BLaER1 treated with 17β-estradiol and CSF1 and Interleukin-3, amounts not matched to agents 10 nM and 100 nM (cell line): ENCODE measurements around the gene UMODL1.

ENCODE experiments used
- H3K27ac ChIP-seq, 11 experiments: shearing (Covaris generic); formaldehyde crosslinking; 2 replicates each; pipeline ENCODE4 v1.8.1; 2022
- H3K27me3 ChIP-seq, 11 experiments: shearing (Covaris generic); formaldehyde crosslinking; 2 replicates each; pipeline ENCODE4 v1.8.1; 2022
- H3K36me3 ChIP-seq, 11 experiments: shearing (Covaris generic); formaldehyde crosslinking; 2 replicates each; pipeline ENCODE4 v1.8.1; 2022
- H3K4me1 ChIP-seq, 10 experiments: shearing (Covaris generic); formaldehyde crosslinking; 2 replicates each; pipeline ENCODE4 v1.8.1; 2022
- H3K4me2 ChIP-seq, 11 experiments: shearing (Covaris generic); formaldehyde crosslinking; 2 replicates each; pipeline ENCODE4 v1.8.1; 2022
- H3K4me3 ChIP-seq, 10 experiments: shearing (Covaris generic); formaldehyde crosslinking; 2 replicates each; pipeline ENCODE4 v1.8.1; 2022
- H3K9ac ChIP-seq, 11 experiments: shearing (Covaris generic); formaldehyde crosslinking; 2 replicates each; pipeline ENCODE4 v1.8.1; 2022
- H3K9me3 ChIP-seq, 11 experiments: shearing (Covaris generic); formaldehyde crosslinking; replicated peaks in 1 of 11; 2 replicates each; pipeline ENCODE4 v1.8.1; 2022
- H4K20me1 ChIP-seq, 11 experiments: shearing (Covaris generic); formaldehyde crosslinking; 2 replicates each; pipeline ENCODE4 v1.8.1; 2022
- Cebpa-rat ChIP-seq, 11 experiments: shearing (Covaris generic); IDR thresholded peaks; 2 replicates each; pipeline ENCODE4 v1.8.1; 2022

Gene UMODL1

DNA sequence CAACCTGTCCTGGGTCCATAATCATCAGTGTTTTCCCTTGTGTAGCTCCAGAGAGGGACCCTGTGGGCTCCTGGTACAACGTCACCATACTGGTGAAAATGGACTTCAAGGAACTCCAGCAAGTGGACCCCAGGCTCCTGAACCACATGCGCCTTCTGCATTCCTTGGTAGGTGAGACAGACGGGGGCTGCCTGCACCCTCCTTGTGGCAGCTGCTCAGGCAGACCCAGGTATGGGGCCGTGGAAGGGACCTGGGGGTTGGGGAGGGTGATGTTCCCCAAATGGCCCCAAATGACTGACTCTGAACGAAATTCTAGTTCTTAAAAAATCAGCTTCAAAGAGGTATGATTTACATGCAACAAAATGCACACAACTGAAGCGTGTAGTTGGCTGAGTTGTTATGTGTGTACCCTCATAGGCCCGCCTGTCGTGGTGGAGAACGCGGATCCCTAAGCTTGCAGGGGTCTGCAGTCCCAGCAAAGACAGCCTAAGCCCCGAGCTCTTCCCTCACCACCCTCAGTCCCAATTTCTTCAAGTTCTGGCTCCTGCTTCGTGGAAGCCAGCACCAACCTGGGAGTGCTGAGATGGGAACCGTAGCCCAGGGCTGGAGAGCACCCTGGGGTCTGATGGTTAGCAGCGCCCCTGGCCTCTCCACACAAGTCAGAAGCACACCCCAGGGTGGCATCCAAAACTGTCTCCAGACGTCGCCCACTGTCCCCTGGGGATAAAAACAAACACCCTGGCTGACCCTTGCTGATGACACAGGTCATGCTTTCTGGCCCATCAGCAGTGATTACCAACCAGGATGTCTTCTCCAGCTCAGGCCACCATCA lies 14.3 kb downstream of the UMODL1 start:
- Histone ChIP-seq H3K4me3 (no peak overlapping the region), H3K4me1 (peaks cover 6 to 31% (median 15%) of the 10 kb centered on the region in 10 experiments; a peak in 16 of 20 replicates), H3K27ac (no peak overlapping the region), H4K20me1 (no peaks in the 10 kb centered on the region; a peak in 2 of 22 replicates), H3K27me3 (no peaks in the 10 kb centered on the region), H3K9me3 (no peaks in the 10 kb centered on the region), H3K36me3 (no peaks in the 10 kb centered on the region), H3K9ac (no peak overlapping the region), H3K4me2 (no peak overlapping the region)
- no peak for TF ChIP-seq Cebpa-rat (IDR thresholded peaks at IDR 0.05)

DNA sequence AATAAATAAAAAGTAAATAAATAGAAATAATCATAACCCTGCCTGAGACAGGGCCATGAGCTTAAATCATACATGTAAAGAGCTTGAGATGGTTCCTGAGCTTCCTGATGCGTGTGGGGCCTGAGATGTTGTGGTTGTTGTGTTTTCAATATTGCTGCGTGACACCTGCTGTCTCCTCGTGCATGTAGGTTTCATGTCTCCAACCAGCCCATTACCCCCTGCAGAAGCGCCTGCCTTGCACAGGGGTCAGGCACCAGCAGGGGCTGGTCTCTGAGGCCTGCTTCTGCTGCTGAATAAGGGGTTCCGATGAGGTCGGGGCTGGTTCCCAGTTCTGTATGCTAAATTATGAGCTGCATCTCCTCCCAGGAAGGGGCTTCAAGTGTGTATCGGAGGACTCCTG lies 15.9 kb downstream of the UMODL1 start:
- TF ChIP-seq Cebpa-rat (IDR thresholded peaks at IDR 0.05), result no peak
- H3K27ac ChIP-seq, result no peak overlapping the region

DNA sequence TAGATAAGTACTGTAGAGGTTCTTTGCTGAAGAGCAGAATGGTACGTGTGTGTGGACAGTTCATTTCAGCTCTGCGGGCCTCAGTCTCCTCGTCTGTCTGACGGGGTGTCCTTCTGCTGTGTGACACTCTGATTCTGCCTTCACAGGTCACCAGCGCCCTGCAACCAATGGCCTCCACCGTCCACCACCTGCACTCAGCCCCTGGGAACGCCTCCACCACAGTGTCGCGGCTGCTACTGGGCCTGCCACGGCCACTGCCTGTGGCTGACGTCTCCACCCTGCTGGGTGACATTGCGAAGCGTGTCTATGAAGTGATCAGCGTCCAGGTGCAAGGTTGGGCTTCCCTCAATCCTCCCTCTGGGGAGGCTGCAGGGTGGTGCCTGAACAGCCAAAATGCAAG lies 17.0 kb downstream of the UMODL1 start:
- Histone ChIP-seq H3K4me3 (no peak overlapping the region), H4K20me1 (no peaks in the 10 kb centered on the region; a peak in 1 of 22 replicates), H3K9ac (no peak overlapping the region), H3K36me3 (no peaks in the 10 kb centered on the region), H3K9me3 (no peaks in the 10 kb centered on the region), H3K27me3 (no peaks in the 10 kb centered on the region), H3K4me1 (peaks cover 0 to 38% (median 19%) of the 10 kb centered on the region in 10 experiments; a peak in 15 of 20 replicates), H3K4me2 (peak overlapping the region in 3 of 11 experiments; percentile 55 to 68 (median 55); a peak in 5 of 22 replicates), H3K27ac (no peak overlapping the region)
- TF ChIP-seq Cebpa-rat (IDR thresholded peaks at IDR 0.05), result no peak

More for the DNA sequence above, 15.9 kb downstream of the UMODL1 start:
- H3K4me3 ChIP-seq, result no peak overlapping the region
- H3K4me2 ChIP-seq, result no peak overlapping the region
- H3K9ac ChIP-seq, result no peak overlapping the region
- no peaks in the 10 kb centered on the region for H3K36me3 ChIP-seq
- peaks cover 0 to 31% (median 15%) of the 10 kb centered on the region in 10 experiments; a peak in 15 of 20 replicates for H3K4me1 ChIP-seq
- no peaks in the 10 kb centered on the region; a peak in 3 of 22 replicates for H4K20me1 ChIP-seq
- H3K9me3 ChIP-seq, result no peaks in the 10 kb centered on the region
- no peaks in the 10 kb centered on the region for H3K27me3 ChIP-seq

DNA sequence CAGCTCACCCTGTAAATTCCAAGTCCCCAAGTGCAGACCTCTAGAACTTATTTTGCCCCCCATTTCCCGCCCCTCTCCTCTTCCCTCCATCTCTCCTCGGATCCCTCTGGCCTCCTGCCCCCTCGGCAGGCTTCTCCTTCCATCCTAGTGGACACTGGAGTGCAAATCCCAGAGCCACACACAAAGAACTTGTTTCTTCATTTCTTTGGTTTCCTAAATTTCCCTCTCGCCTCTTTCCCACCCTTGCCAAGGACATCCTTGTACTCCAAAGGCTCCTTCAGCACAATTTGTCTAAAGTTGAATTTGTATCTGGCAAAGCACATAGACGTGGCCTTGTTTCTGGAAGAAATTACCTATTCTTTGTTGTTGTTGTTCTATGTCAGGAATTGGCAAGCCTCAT lies 17.5 kb downstream of the UMODL1 start:
- Histone ChIP-seq H3K4me3 (no peak overlapping the region), H3K9ac (no peak overlapping the region), H3K27me3 (no peaks in the 10 kb centered on the region), H3K4me1 (peaks cover 0 to 39% (median 19%) of the 10 kb centered on the region in 10 experiments; a peak in 15 of 20 replicates), H3K36me3 (no peaks in the 10 kb centered on the region), H3K9me3 (peaks cover 0 to 1% (median 0%) of the 10 kb centered on the region in 11 experiments; a peak in 1 of 22 replicates), H3K4me2 (peak overlapping the region in 8 of 11 experiments; percentile 36 to 68 (median 58); a peak in 14 of 22 replicates), H4K20me1 (no peaks in the 10 kb centered on the region; a peak in 1 of 22 replicates), H3K27ac (no peak overlapping the region)
- no peak for TF ChIP-seq Cebpa-rat (IDR thresholded peaks at IDR 0.05)

DNA sequence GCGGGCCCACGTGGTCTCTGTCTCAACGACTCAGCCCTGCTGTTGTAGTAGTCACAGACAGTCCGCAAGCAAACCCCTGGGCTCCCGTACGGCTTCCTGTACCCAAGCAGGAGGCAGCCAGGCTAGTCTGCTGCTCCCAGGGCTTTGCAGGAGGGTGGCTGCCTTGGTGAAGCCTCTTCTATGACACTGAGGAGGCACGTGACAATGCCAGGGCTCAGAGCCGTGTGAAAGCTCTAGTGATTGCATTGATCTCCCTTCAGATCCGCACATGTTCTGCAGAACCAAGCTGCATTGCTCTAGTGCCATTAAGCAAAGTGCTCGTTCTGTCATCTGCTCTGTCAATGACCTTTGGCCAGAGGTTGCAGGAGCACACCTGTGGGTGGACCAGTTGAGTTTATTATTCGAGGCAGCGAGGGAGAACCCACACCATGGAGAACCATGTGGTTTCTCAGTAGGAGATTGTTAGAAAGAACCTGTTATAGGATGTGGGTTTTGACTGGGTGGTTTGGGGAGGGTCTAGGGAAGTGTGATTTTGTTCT lies 18.0 kb downstream of the UMODL1 start:
- H3K9ac ChIP-seq, result no peak overlapping the region
- peaks cover 0 to 6% (median 3%) of the 10 kb centered on the region in 11 experiments; a peak in 10 of 22 replicates for H3K9me3 ChIP-seq
- H3K4me2 ChIP-seq, result peak overlapping the region in 9 of 11 experiments; percentile 22 to 68 (median 55); a peak in 17 of 22 replicates
- H3K4me1 ChIP-seq, result peaks cover 0 to 38% (median 19%) of the 10 kb centered on the region in 10 experiments; a peak in 15 of 20 replicates
- H3K36me3 ChIP-seq, result no peaks in the 10 kb centered on the region
- no peak for TF ChIP-seq Cebpa-rat (IDR thresholded peaks at IDR 0.05)
- H3K27ac ChIP-seq, result no peak overlapping the region
- H3K4me3 ChIP-seq, result no peak overlapping the region
- H3K27me3 ChIP-seq, result no peaks in the 10 kb centered on the region
- no peaks in the 10 kb centered on the region; a peak in 1 of 22 replicates for H4K20me1 ChIP-seq

DNA sequence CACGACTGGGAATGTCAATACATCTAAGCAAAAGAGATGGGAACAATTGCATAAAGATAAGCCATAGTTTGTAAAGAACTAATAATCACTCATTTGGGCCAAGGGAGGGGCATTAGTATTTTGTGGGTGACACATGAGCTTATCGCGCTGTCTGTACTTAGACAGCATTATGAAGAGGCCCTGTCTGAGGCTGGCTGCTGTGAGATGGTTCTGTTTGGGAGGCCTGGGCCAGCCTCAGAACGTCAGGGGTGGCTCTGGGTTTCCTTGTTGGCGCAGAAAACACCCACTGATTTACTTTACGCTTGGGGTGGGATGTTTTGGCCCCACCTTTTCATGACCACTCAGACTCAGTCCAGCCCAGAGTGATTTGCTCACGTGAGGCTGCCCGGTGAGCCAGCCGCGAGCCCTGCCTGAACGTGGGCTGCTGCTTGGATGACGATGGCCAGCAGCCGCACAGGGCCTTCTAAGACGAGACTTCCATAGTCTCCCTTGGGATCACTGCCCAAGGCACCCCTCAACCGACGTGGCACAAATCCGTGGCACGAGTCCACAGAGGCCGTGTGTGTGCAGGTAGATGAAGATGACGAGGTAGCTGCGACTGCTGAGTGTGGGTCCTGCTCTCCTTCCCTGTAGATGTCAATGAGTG lies 18.7 kb downstream of the UMODL1 start:
- Histone ChIP-seq H3K4me2 (peak overlapping the region in 8 of 11 experiments; percentile 36 to 68 (median 58); a peak in 16 of 22 replicates), H3K36me3 (no peaks in the 10 kb centered on the region), H3K9me3 (peaks cover 5 to 13% (median 9%) of the 10 kb centered on the region in 11 experiments; a peak in 19 of 22 replicates), H3K4me3 (no peak overlapping the region), H3K27ac (no peak overlapping the region), H3K4me1 (peaks cover 0 to 38% (median 19%) of the 10 kb centered on the region in 10 experiments; a peak in 15 of 20 replicates), H3K27me3 (no peaks in the 10 kb centered on the region), H3K9ac (no peak overlapping the region), H4K20me1 (no peaks in the 10 kb centered on the region; a peak in 1 of 22 replicates)
- TF ChIP-seq Cebpa-rat (IDR thresholded peaks at IDR 0.05), result no peak

DNA sequence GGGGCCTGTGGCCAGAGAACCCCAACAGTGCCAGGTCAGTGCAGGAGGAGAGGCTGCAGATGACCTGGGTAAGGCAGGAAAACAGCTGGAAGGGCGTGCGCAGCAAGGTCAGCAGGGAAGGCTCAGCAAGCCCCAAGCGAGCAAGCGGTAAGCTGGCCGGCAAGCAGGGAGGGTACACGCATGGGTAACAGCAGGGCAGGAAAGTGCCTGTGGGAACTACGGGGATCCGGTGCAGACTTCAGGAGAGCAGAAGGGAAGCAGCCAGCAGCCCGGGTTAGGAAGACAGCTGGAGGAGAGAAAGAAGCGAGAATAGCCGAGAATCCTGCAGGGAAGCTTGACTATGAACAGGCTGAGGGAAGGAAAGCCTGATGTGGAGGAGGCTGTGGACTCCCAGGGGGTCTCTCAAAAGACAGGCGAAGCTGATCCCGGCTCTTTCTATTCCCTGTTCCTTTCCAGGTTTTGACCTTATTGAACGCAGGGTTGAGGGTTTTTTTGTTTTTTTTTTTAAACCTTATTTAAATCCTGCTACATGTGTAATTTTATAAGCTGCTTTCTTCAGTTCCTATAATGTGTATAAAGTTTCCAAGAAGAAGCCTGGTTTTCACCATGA lies 20.9 kb downstream of the UMODL1 start:
- no peak overlapping the region for H3K4me3 ChIP-seq
- peaks cover 10 to 19% (median 14%) of the 10 kb centered on the region in 11 experiments; a peak in 20 of 22 replicates for H3K9me3 ChIP-seq
- no peaks in the 10 kb centered on the region for H3K36me3 ChIP-seq
- no peaks in the 10 kb centered on the region; a peak in 1 of 22 replicates for H4K20me1 ChIP-seq
- H3K27ac ChIP-seq, result no peak overlapping the region
- no peaks in the 10 kb centered on the region for H3K27me3 ChIP-seq
- peak overlapping the region in 2 of 11 experiments; percentile 21 to 58; a peak in 3 of 22 replicates for H3K4me2 ChIP-seq
- H3K4me1 ChIP-seq, result peaks cover 6 to 42% (median 26%) of the 10 kb centered on the region in 10 experiments
- TF ChIP-seq Cebpa-rat (IDR thresholded peaks at IDR 0.05), result no peak
- H3K9ac ChIP-seq, result no peak overlapping the region

DNA sequence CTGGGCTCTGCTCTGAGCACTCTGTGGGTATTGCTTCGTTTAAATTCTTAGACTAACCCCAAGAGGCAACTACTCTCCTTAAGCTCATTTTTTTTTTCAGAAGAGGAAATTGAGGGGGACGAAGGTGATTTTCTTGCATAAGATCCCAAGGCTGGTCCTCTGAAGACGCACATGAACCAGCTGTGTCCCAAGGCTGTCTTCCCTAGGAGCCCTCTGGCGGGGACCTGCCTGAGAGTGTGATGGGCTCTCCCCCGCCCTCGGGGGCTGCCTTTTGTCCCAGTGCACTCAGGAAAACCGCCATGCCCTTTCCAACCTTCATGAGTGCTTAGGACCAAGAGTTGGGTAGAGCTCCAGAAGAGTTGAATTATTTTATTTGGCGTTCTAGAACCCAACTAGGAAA lies 21.7 kb downstream of the UMODL1 start:
- no peak for TF ChIP-seq Cebpa-rat (IDR thresholded peaks at IDR 0.05)
- H3K4me2 ChIP-seq, result peak overlapping the region in 7 of 11 experiments; percentile 17 to 58 (median 36); a peak in 10 of 22 replicates
- H3K4me3 ChIP-seq, result no peak overlapping the region
- H3K36me3 ChIP-seq, result no peaks in the 10 kb centered on the region
- H3K27me3 ChIP-seq, result no peaks in the 10 kb centered on the region
- H4K20me1 ChIP-seq, result no peaks in the 10 kb centered on the region; a peak in 1 of 22 replicates
- peaks cover 10 to 19% (median 14%) of the 10 kb centered on the region in 11 experiments; a peak in 20 of 22 replicates for H3K9me3 ChIP-seq
- no peak overlapping the region for H3K9ac ChIP-seq
- peaks cover 14 to 49% (median 34%) of the 10 kb centered on the region in 10 experiments for H3K4me1 ChIP-seq
- H3K27ac ChIP-seq, result no peak overlapping the region
